ENCODE results near the gene ZBTB38. TPM values are rescaled to one million over a fixed set of nuclear protein-coding genes. Genes with fewer than 3 reads are reported as not detected.
A peak's percentile ranks its signal among the peaks of the same experiment; 100 is the strongest.

ZBTB38 gene
- total RNA-seq, 4 donors from 2014 or later: 65.8 to 101 (median 85.9) TPM

GRCh38 chr3:141394560-141394959 is 26.3 kb downstream of the ZBTB38 start:
- Histone ChIP-seq H3K4me1 (peaks cover 30% of the 10 kb centered on the region), H3K4me3 (no peak overlapping the region), H3K27ac (no peak overlapping the region), H3K9me3 (no peaks in the 10 kb centered on the region), H3K36me3 (peaks cover 5% of the 10 kb centered on the region), H3K27me3 (no peaks in the 10 kb centered on the region)
- DNase-seq (ENCODE audit: low spot score in 2 of 2): no peak
- 92% methylated on average over 3 of the region's 3 CpGs for WGBS
- TF ChIP-seq EP300 (IDR thresholded peaks at IDR 0.05): no peak
- no peak for TF ChIP-seq POLR2AphosphoS5 (IDR thresholded peaks at IDR 0.05)

- Histone ChIP-seq H3K27ac (no peak overlapping the region), H3K27me3 (no peaks in the 10 kb centered on the region), H3K36me3 (peaks cover 5% of the 10 kb centered on the region), H3K4me1 (peaks cover 30% of the 10 kb centered on the region), H3K9me3 (no peaks in the 10 kb centered on the region), H3K4me3 (no peak overlapping the region)
- 96% methylated on average over 5 of the region's 5 CpGs for WGBS
- DNase-seq (ENCODE audit: low spot score in 2 of 2): no peak
- TF ChIP-seq CTCF (IDR thresholded peaks at IDR 0.05) (no peak), POLR2A (IDR thresholded peaks at IDR 0.05) (no peak), POLR2AphosphoS5 (IDR thresholded peaks at IDR 0.05) (no peak), EP300 (IDR thresholded peaks at IDR 0.05) (no peak)
These were observed 26.8 kb downstream of the ZBTB38 start for GRCh38 chr3:141395005-141395589.

- H3K27ac ChIP-seq: no peak overlapping the region
- no peak for DNase-seq (ENCODE audit: low spot score in 2 of 2)
- H3K27me3 ChIP-seq: no peaks in the 10 kb centered on the region
- no peak overlapping the region for H3K4me3 ChIP-seq
- peaks cover 5% of the 10 kb centered on the region for H3K36me3 ChIP-seq
- TF ChIP-seq CTCF (IDR thresholded peaks at IDR 0.05): no peak
- TF ChIP-seq POLR2AphosphoS5 (IDR thresholded peaks at IDR 0.05): no peak
- TF ChIP-seq POLR2A (IDR thresholded peaks at IDR 0.05): no peak
- no peak for TF ChIP-seq EP300 (IDR thresholded peaks at IDR 0.05)
- H3K9me3 ChIP-seq: no peaks in the 10 kb centered on the region
- 95% methylated on average over 5 of the region's 5 CpGs for WGBS
- H3K4me1 ChIP-seq: peaks cover 40% of the 10 kb centered on the region
These were observed 29.7 kb downstream of the ZBTB38 start for GRCh38 chr3:141397996-141398395.

GRCh38 chr3:141399200-141399599 is 30.9 kb downstream of the ZBTB38 start:
- Histone ChIP-seq H3K27me3 (no peaks in the 10 kb centered on the region), H3K9me3 (no peaks in the 10 kb centered on the region), H3K4me3 (no peak overlapping the region), H3K36me3 (peaks cover 8% of the 10 kb centered on the region), H3K4me1 (peaks cover 43% of the 10 kb centered on the region), H3K27ac (peak overlapping the region; percentile 99)
- TF ChIP-seq POLR2AphosphoS5 (IDR thresholded peaks at IDR 0.05) (no peak), POLR2A (IDR thresholded peaks at IDR 0.05) (no peak), EP300 (IDR thresholded peaks at IDR 0.05) (no peak), CTCF (IDR thresholded peaks at IDR 0.05) (no peak)
- no peak for DNase-seq (ENCODE audit: low spot score in 2 of 2)
- 52% methylated on average over 2 of the region's 2 CpGs for WGBS

- TF ChIP-seq CTCF (IDR thresholded peaks at IDR 0.05): no peak
- no peak for TF ChIP-seq POLR2A (IDR thresholded peaks at IDR 0.05)
- TF ChIP-seq EP300 (IDR thresholded peaks at IDR 0.05): no peak
- TF ChIP-seq POLR2AphosphoS5 (IDR thresholded peaks at IDR 0.05): no peak
- no peak for DNase-seq (ENCODE audit: low spot score in 2 of 2)
- H3K27ac ChIP-seq: peak overlapping the region; percentile 99
- H3K4me3 ChIP-seq: no peak overlapping the region
- WGBS: 58% methylated on average over 5 of the region's 5 CpGs
- peaks cover 14% of the 10 kb centered on the region for H3K36me3 ChIP-seq
- H3K4me1 ChIP-seq: peaks cover 54% of the 10 kb centered on the region
- H3K27me3 ChIP-seq: no peaks in the 10 kb centered on the region
- H3K9me3 ChIP-seq: no peaks in the 10 kb centered on the region
These were observed 32.0 kb downstream of the ZBTB38 start for GRCh38 chr3:141400073-141400971.

Measured in suprapubic skin (tissue), 4 donors.